SK-N-SH (cell line): Measurements from ENCODE around the gene OSBPL7. TPM values are rescaled to one million over a fixed set of nuclear protein-coding genes. Genes with fewer than 3 reads are reported as not detected.
A peak's percentile ranks its signal among the peaks of the same experiment; 100 is the strongest.

Experiments
- CTCF ChIA-PET: fragments of 300-600, 350-600 bp; formaldehyde crosslinking; extraction: SDS; loops from one replicate; lab custom pipeline; 2021; lab: Yijun Ruan, JAX
- POLR2A ChIA-PET: fragments of 350-600 bp; sonication (Branson Sonifier 250); formaldehyde crosslinking; extraction: SDS; loops from one replicate; lab custom pipeline; 2020; ENCODE audit warnings: antibody characterized with exemption, inconsistent platforms; lab: Yijun Ruan, JAX
- DNase-seq: peaks from one replicate; pipeline ENCODE4 v3.0.0; 2012
- H2AFZ ChIP-seq: fragments of 200-600 bp; sonication (generic); 2 replicates; pipeline ENCODE4 v1.8.1; 2016; ENCODE audit warnings: antibody characterized with exemption, mild to moderate bottlenecking, low read depth
- H3F3A ChIP-seq: fragments of 200-600 bp; sonication (generic); replicated peaks from 2 replicates; pipeline ENCODE3; 2016; ENCODE audit warnings: antibody characterized with exemption, mild to moderate bottlenecking; ENCODE audit not compliant: insufficient read depth
- H3K27ac ChIP-seq, 2 experiments: fragments of 200-500 bp in 1 of 2; fragments of 200-600 bp in 1 of 2; sonication (Bioruptor generic) in 1 of 2; sonication (generic), shearing (Covaris generic) in 1 of 2; 2 replicates each; pipeline versions ENCODE4 v1.5.1 to v1.6.1; 2014 to 2016; ENCODE audit warnings: low read depth in 2 of 2, inconsistent platforms in 1 of 2, low read length in 1 of 2, mild to moderate bottlenecking in 1 of 2, mixed read lengths in 1 of 2
- H3K27me3 ChIP-seq: fragments of 200-600 bp; sonication (generic), shearing (Covaris generic); 2 replicates; pipeline ENCODE4 v1.6.1; 2016; ENCODE audit warnings: mixed run types; ENCODE audit not compliant: insufficient read depth
- H3K36me3 ChIP-seq, 2 experiments: fragments of 200-500 bp in 1 of 2; fragments of 200-600 bp in 1 of 2; sonication (Bioruptor generic) in 1 of 2; sonication (generic) in 1 of 2; replicated peaks in 1 of 2; 2 replicates each; pipeline versions ENCODE3 to v1.5.1; 2014 to 2016; ENCODE audit warnings: low read length in 1 of 2, mild to moderate bottlenecking in 1 of 2; ENCODE audit not compliant: insufficient read depth in 2 of 2, control insufficient read depth in 1 of 2
- H3K4me1 ChIP-seq, 2 experiments: fragments of 200-500 bp in 1 of 2; fragments of 200-600 bp in 1 of 2; sonication (Bioruptor generic) in 1 of 2; sonication (generic), shearing (Covaris generic) in 1 of 2; 2 replicates each; pipeline versions ENCODE4 v1.5.1 to v1.6.1; 2014 to 2016; ENCODE audit warnings: low read depth in 1 of 2, low read length in 1 of 2, mixed run types in 1 of 2; ENCODE audit not compliant: insufficient read depth in 2 of 2, control insufficient read depth in 1 of 2
- H3K4me2 ChIP-seq: fragments of 200-600 bp; sonication (generic), shearing (Covaris generic); 2 replicates; pipeline ENCODE4 v1.6.1; 2017; ENCODE audit warnings: mixed run types
- H3K4me3 ChIP-seq, 2 experiments: fragments of 200-500 bp in 1 of 2; fragments of 200-600 bp in 1 of 2; sonication (Bioruptor generic) in 1 of 2; sonication (generic), shearing (Covaris generic) in 1 of 2; 2 replicates each; pipeline versions ENCODE4 v1.5.1 to v1.8.1; 2014 to 2016; ENCODE audit warnings: low read depth in 2 of 2, inconsistent platforms in 1 of 2, low read length in 1 of 2, mild to moderate bottlenecking in 1 of 2, mixed read lengths in 1 of 2, moderate library complexity in 1 of 2
- H3K79me2 ChIP-seq: fragments of 200-600 bp; sonication (generic); 2 replicates; pipeline ENCODE4 v1.8.1; 2017; ENCODE audit warnings: mild to moderate bottlenecking; ENCODE audit not compliant: insufficient read depth
- H3K9ac ChIP-seq: fragments of 200-600 bp; sonication (generic); 2 replicates; pipeline ENCODE4 v1.6.1; 2017; ENCODE audit warnings: mixed run types
- H3K9me2 ChIP-seq: fragments of 200-600 bp; sonication (generic); 2 replicates; pipeline ENCODE4 v1.6.1; 2017; ENCODE audit warnings: mixed run types
- H3K9me3 ChIP-seq: fragments of 200-600 bp; sonication (generic); 2 replicates; pipeline ENCODE4 v1.6.1; 2017; ENCODE audit warnings: mixed run types, mild to moderate bottlenecking, moderate library complexity
- H4K20me1 ChIP-seq: fragments of 200-600 bp; sonication (generic); 2 replicates; pipeline ENCODE4 v1.6.1; 2017; ENCODE audit warnings: mild to moderate bottlenecking, mixed run types; ENCODE audit not compliant: insufficient read depth
- CHD2 ChIP-seq: fragments of 150-350 bp; IDR thresholded peaks from 2 replicates; pipeline ENCODE4 v1.6.1; 2018; ENCODE audit warnings: low read length; ENCODE audit not compliant: partially characterized antibody
- ELF1 ChIP-seq: IDR thresholded peaks from 2 replicates; pipeline ENCODE4 v1.4.0; 2012
- EP300 ChIP-seq, 2 experiments: IDR thresholded peaks; 2 replicates each; pipeline versions ENCODE4 v1.4.0 to v1.6.1; 2012; ENCODE audit warnings: borderline replicate concordance in 1 of 2, low read depth in 1 of 2, low read length in 1 of 2
- EZH2phosphoT487 ChIP-seq: fragments of 200-600 bp; sonication (generic); IDR thresholded peaks from 2 replicates; pipeline ENCODE4 v1.6.1; 2017; ENCODE audit warnings: low read depth, mixed run types, mild to moderate bottlenecking, antibody characterized with exemption, moderate library complexity, borderline replicate concordance
- FOXJ3 ChIP-seq: sonication (generic); formaldehyde crosslinking; IDR thresholded peaks from 2 replicates; pipeline ENCODE4 v1.5.1; 2020; ENCODE audit warnings: mild to moderate bottlenecking, missing genetic modification reagents
- FOXM1 ChIP-seq: IDR thresholded peaks from 2 replicates; pipeline ENCODE4 v1.4.0; 2012; ENCODE audit warnings: low read depth, mild to moderate bottlenecking
- GATA2 ChIP-seq: sonication (generic); formaldehyde crosslinking; IDR thresholded peaks from 2 replicates; pipeline ENCODE4 v1.5.0; 2020; ENCODE audit warnings: mild to moderate bottlenecking, missing genetic modification reagents
- JUND ChIP-seq: IDR thresholded peaks from 2 replicates; pipeline ENCODE4 v1.4.0; 2012
- POLR2AphosphoS5 ChIP-seq: IDR thresholded peaks from 2 replicates; pipeline ENCODE4 v1.6.1; 2012; ENCODE audit warnings: low read depth, low read length
- RCOR1 ChIP-seq: fragments of 150-350 bp; IDR thresholded peaks from 2 replicates; pipeline ENCODE4 v1.6.1; 2017; ENCODE audit warnings: antibody characterized with exemption, low read length
- RFX5 ChIP-seq: IDR thresholded peaks from 2 replicates; pipeline ENCODE4 v1.6.1; 2012; ENCODE audit warnings: mild to moderate bottlenecking, improper control_type of control experiment, low read length
- RXRA ChIP-seq: IDR thresholded peaks from 2 replicates; pipeline ENCODE4 v1.4.0; 2012; ENCODE audit warnings: low read depth, mild to moderate bottlenecking, borderline replicate concordance
- TAF1 ChIP-seq: IDR thresholded peaks from 2 replicates; pipeline ENCODE4 v1.6.1; 2012; ENCODE audit warnings: low read depth, mild to moderate bottlenecking, low read length, moderate library complexity, borderline replicate concordance
- TCF12 ChIP-seq: IDR thresholded peaks from 2 replicates; pipeline ENCODE4 v1.4.0; 2012
- YY1 ChIP-seq: IDR thresholded peaks from 2 replicates; pipeline ENCODE4 v1.4.0; 2012; ENCODE audit warnings: low read depth, mild to moderate bottlenecking
- WGBS: methylation state at CpG from one replicate; pipeline ENCODE4 v1.1.6; 2017; ENCODE audit warnings: low lambda C conversion rate; 5-methylcytosine and 5-hydroxymethylcytosine counted together
- polyA plus RNA-seq, 3 experiments: library from polyadenylated mRNA; depleted of rRNA; stranded (reverse); fragments of >200 nt; gene quantifications; 2 replicates each; pipeline ENCODE4 v1.2.3, GENCODE V29; 2012
- TF ChIP-seq, protein P1 (sequence below): IDR thresholded peaks from 2 replicates; pipeline ENCODE4 v1.4.0; 2012; ENCODE audit warnings: low read depth
- TF ChIP-seq, protein P2 (sequence below): IDR thresholded peaks from 2 replicates; pipeline ENCODE4 v1.6.1; 2012; ENCODE audit warnings: mild to moderate bottlenecking, low read depth, low read length, moderate library complexity
- TF ChIP-seq, protein P3 (sequence below): fragments of 200-600 bp; sonication (generic); IDR thresholded peaks from 2 replicates; pipeline ENCODE4 v1.6.1; 2017; ENCODE audit warnings: antibody characterized with exemption, mild to moderate bottlenecking, moderate library complexity
- TF ChIP-seq, protein P4 (sequence below): fragments of 150-350 bp; IDR thresholded peaks from 2 replicates; pipeline ENCODE4 v1.6.1; 2016; ENCODE audit warnings: mild to moderate bottlenecking, low read depth, low read length
- TF ChIP-seq, protein P5 (sequence below): IDR thresholded peaks from 2 replicates; pipeline ENCODE4 v1.4.0; 2012; ENCODE audit warnings: low read depth, borderline replicate concordance

The OSBPL7 gene
- polyA plus RNA-seq, 1 of the 3 experiments (the other 2 are of a cell fraction) = 23.7 TPM

DNA sequence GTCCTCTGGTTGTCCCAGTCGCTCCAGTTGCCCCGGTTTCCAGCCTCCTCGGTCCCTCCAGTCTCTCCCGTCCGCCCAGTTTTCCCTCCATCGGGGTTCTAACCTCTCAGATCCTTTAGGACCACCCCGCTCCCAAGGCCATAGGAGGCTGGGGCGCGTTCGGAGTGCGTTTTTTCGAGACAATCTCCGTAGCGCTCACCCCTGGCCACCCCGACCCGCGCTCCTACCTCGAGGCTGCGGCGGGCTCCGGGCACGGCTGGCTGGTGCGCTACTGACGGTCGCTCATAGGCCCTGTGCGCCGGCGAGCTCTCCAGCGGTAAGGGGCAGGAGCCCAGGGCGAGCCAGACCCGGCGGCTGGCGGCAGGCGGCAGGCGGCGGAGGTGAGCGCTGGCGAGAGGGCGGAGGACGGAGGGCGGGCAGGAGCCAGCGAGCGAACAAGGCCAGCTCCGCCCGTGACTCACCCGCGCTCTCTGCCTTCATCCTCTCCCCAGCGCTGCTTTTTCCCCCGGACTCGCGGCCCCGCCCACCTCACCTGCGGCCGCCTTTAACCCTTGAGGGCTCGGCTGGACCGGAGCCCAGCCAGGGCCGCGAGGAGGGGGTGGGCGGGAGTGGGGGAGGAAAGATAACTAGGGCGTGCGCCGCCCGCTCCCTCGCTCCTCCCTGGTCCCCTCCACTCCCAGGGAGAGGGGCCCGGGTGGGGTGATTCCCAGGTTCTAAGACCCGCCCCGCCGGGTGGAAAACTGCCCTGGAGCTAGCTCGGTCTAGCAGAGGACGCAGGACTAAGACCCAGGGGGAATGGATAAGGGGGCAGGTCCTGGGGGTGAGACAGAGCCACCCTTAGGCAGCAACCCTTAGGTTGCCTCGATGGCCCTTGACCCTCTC, 29.3 kb upstream of the OSBPL7 start, which contains the start of gene SP6 (continued):
- TF ChIP-seq, protein P1, sequence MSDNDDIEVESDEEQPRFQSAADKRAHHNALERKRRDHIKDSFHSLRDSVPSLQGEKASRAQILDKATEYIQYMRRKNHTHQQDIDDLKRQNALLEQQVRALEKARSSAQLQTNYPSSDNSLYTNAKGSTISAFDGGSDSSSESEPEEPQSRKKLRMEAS = peak; percentile 53; the same call in 1 of the 2 replicates
- no peak for TF ChIP-seq POLR2AphosphoS5
- TF ChIP-seq EP300 (IDR thresholded peaks at IDR 0.05; ENCODE audit: borderline replicate concordance in 1 of 2, low read depth in 1 of 2, low read length in 1 of 2) = no peak
- TF ChIP-seq GATA2 = no peak
- TF ChIP-seq, protein P2, sequence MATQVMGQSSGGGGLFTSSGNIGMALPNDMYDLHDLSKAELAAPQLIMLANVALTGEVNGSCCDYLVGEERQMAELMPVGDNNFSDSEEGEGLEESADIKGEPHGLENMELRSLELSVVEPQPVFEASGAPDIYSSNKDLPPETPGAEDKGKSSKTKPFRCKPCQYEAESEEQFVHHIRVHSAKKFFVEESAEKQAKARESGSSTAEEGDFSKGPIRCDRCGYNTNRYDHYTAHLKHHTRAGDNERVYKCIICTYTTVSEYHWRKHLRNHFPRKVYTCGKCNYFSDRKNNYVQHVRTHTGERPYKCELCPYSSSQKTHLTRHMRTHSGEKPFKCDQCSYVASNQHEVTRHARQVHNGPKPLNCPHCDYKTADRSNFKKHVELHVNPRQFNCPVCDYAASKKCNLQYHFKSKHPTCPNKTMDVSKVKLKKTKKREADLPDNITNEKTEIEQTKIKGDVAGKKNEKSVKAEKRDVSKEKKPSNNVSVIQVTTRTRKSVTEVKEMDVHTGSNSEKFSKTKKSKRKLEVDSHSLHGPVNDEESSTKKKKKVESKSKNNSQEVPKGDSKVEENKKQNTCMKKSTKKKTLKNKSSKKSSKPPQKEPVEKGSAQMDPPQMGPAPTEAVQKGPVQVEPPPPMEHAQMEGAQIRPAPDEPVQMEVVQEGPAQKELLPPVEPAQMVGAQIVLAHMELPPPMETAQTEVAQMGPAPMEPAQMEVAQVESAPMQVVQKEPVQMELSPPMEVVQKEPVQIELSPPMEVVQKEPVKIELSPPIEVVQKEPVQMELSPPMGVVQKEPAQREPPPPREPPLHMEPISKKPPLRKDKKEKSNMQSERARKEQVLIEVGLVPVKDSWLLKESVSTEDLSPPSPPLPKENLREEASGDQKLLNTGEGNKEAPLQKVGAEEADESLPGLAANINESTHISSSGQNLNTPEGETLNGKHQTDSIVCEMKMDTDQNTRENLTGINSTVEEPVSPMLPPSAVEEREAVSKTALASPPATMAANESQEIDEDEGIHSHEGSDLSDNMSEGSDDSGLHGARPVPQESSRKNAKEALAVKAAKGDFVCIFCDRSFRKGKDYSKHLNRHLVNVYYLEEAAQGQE = no peak
- TF ChIP-seq FOXM1 = no peak
- TF ChIP-seq TAF1 = no peak
- no peak for TF ChIP-seq YY1
- no peak for TF ChIP-seq RXRA
- TF ChIP-seq TCF12 = no peak
- no peak for TF ChIP-seq RCOR1
- TF ChIP-seq, protein P3, sequence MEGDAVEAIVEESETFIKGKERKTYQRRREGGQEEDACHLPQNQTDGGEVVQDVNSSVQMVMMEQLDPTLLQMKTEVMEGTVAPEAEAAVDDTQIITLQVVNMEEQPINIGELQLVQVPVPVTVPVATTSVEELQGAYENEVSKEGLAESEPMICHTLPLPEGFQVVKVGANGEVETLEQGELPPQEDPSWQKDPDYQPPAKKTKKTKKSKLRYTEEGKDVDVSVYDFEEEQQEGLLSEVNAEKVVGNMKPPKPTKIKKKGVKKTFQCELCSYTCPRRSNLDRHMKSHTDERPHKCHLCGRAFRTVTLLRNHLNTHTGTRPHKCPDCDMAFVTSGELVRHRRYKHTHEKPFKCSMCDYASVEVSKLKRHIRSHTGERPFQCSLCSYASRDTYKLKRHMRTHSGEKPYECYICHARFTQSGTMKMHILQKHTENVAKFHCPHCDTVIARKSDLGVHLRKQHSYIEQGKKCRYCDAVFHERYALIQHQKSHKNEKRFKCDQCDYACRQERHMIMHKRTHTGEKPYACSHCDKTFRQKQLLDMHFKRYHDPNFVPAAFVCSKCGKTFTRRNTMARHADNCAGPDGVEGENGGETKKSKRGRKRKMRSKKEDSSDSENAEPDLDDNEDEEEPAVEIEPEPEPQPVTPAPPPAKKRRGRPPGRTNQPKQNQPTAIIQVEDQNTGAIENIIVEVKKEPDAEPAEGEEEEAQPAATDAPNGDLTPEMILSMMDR = 0 out of 2 replicates have a peak, but pooled peaks have one; percentile 30
- TF ChIP-seq ELF1 = no peak
- no peak for TF ChIP-seq CHD2

DNA sequence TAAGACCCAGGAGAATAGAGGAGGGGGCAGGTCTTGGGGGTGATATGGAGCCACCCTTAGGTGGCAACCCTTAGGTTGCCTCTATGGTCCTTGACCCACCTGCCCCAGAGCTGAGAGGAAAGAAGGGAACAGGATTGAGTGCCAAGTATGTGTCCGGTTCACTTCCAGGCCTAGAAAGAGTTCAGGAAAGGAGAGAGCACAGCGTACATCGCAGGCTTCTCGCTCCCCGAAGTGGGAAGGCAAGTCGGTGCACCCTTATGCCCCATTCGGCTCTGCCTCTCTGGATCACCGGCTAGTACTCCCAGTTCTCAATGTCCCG, 28.7 kb upstream of the OSBPL7 start:
- H3K4me2 ChIP-seq = peak overlapping the region; percentile 73; the same call in 1 of the 2 replicates
- no peaks in the 10 kb centered on the region for H3K36me3 ChIP-seq
- no peaks in the 10 kb centered on the region for H3K9me3 ChIP-seq
- no peaks in the 10 kb centered on the region for H3K9me2 ChIP-seq
- TF ChIP-seq JUND (no peak), FOXJ3 (CRISPR knock-in tag) (no peak), EZH2phosphoT487 (no peak), GATA2 (no peak), TCF12 (no peak), RFX5 (no peak)
- TF ChIP-seq, protein P4, sequence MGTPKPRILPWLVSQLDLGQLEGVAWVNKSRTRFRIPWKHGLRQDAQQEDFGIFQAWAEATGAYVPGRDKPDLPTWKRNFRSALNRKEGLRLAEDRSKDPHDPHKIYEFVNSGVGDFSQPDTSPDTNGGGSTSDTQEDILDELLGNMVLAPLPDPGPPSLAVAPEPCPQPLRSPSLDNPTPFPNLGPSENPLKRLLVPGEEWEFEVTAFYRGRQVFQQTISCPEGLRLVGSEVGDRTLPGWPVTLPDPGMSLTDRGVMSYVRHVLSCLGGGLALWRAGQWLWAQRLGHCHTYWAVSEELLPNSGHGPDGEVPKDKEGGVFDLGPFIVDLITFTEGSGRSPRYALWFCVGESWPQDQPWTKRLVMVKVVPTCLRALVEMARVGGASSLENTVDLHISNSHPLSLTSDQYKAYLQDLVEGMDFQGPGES = no peak
- TF ChIP-seq, protein P5, sequence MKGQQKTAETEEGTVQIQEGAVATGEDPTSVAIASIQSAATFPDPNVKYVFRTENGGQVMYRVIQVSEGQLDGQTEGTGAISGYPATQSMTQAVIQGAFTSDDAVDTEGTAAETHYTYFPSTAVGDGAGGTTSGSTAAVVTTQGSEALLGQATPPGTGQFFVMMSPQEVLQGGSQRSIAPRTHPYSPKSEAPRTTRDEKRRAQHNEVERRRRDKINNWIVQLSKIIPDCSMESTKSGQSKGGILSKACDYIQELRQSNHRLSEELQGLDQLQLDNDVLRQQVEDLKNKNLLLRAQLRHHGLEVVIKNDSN = no peak
- peaks cover 99% of the 10 kb centered on the region for H3K27me3 ChIP-seq
- H3K79me2 ChIP-seq = no peaks in the 10 kb centered on the region
- H3K4me3 ChIP-seq = 0 out of 4 replicates have a peak overlapping the region, but pooled peaks of 1 of the 2 experiments have one; percentile 34
- CTCF ChIA-PET = interaction anchor here (1.0 to 33.0 kb wide), 9 partner anchors 13 to 171 kb away, joined by 3 to 1447 read pairs (median 8); partner anchors contain the start of genes CDK5RAP3, LRRC46, MRPL10 and OSBPL7
- H3K9ac ChIP-seq = no peak overlapping the region
- no peak overlapping the region for H2AFZ ChIP-seq
- 0 out of 2 replicates have a peak, but pooled peaks cover 6% of the 10 kb centered on the region for H4K20me1 ChIP-seq
- H3K4me1 ChIP-seq = peaks cover 0 to 13% of the 10 kb centered on the region in 2 experiments; a peak in 1 of 4 replicates
- POLR2A ChIA-PET = interaction anchor here (0.8 to 1.1 kb wide), 4 partner anchors 9 to 45 kb away, joined by 3 read pairs; partner anchors contain the start of genes LRRC46, MRPL10, SCRN2 and SP2
- no peak for DNase-seq
- 43% methylated on average over 9 of the region's 9 CpGs for WGBS
- H3K27ac ChIP-seq = no peak overlapping the region
- H3F3A ChIP-seq = peaks cover 3% of the 10 kb centered on the region
